ENCODE data around the gene SPC24.

The SPC24 gene

GRCh38 chr19:11191273-11191755 is 35.7 kb upstream of the SPC24 start:
- no peak for TF ChIP-seq POLR2AphosphoS5 (IDR thresholded peaks at IDR 0.05; ENCODE audit: low read depth, low read length)
- TF ChIP-seq SIN3A (IDR thresholded peaks at IDR 0.05; ENCODE audit: borderline replicate concordance, insufficient read depth, low read length) = no peak
- no peak for TF ChIP-seq REST (IDR thresholded peaks at IDR 0.05; ENCODE audit: insufficient read depth in 1 of 2, low read depth in 2 of 2, low read length in 2 of 2)
- no peak for TF ChIP-seq FOXP2 (optimal IDR thresholded peaks at IDR 0.05; ENCODE audit: borderline replicate concordance, extremely low read depth, extremely low read length, insufficient read depth)
- TF ChIP-seq TAF1 (IDR thresholded peaks at IDR 0.05; ENCODE audit: borderline replicate concordance, insufficient read depth, low read length) = no peak

- TF ChIP-seq REST (IDR thresholded peaks at IDR 0.05; ENCODE audit: insufficient read depth in 1 of 2, low read depth in 2 of 2, low read length in 2 of 2) = no peak
- TF ChIP-seq FOXP2 (optimal IDR thresholded peaks at IDR 0.05; ENCODE audit: borderline replicate concordance, extremely low read depth, extremely low read length, insufficient read depth) = no peak
- TF ChIP-seq TAF1 (IDR thresholded peaks at IDR 0.05; ENCODE audit: borderline replicate concordance, insufficient read depth, low read length) = no peak
These were observed 34.9 kb upstream of the SPC24 start for GRCh38 chr19:11190501-11190900.

- TF ChIP-seq REST (IDR thresholded peaks at IDR 0.05; ENCODE audit: insufficient read depth in 1 of 2, low read depth in 2 of 2, low read length in 2 of 2) (no peak), FOXP2 (optimal IDR thresholded peaks at IDR 0.05; ENCODE audit: borderline replicate concordance, extremely low read depth, extremely low read length, insufficient read depth) (no peak), SIN3A (IDR thresholded peaks at IDR 0.05; ENCODE audit: borderline replicate concordance, insufficient read depth, low read length) (no peak), POLR2AphosphoS5 (IDR thresholded peaks at IDR 0.05; ENCODE audit: low read depth, low read length) (no peak), TAF1 (IDR thresholded peaks at IDR 0.05; ENCODE audit: borderline replicate concordance, insufficient read depth, low read length) (no peak)
These were observed 31.9 kb upstream of the SPC24 start for GRCh38 chr19:11187441-11187840.

- TF ChIP-seq REST (IDR thresholded peaks at IDR 0.05; ENCODE audit: insufficient read depth in 1 of 2, low read depth in 2 of 2, low read length in 2 of 2) (no peak), SIN3A (IDR thresholded peaks at IDR 0.05; ENCODE audit: borderline replicate concordance, insufficient read depth, low read length) (no peak), POLR2AphosphoS5 (IDR thresholded peaks at IDR 0.05; ENCODE audit: low read depth, low read length) (no peak), FOXP2 (optimal IDR thresholded peaks at IDR 0.05; ENCODE audit: borderline replicate concordance, extremely low read depth, extremely low read length, insufficient read depth) (no peak), TAF1 (IDR thresholded peaks at IDR 0.05; ENCODE audit: borderline replicate concordance, insufficient read depth, low read length) (no peak)
These were observed 27.4 kb upstream of the SPC24 start for GRCh38 chr19:11182994-11183393.

- TF ChIP-seq TAF1 (IDR thresholded peaks at IDR 0.05; ENCODE audit: borderline replicate concordance, insufficient read depth, low read length) (no peak), SIN3A (IDR thresholded peaks at IDR 0.05; ENCODE audit: borderline replicate concordance, insufficient read depth, low read length) (no peak), FOXP2 (optimal IDR thresholded peaks at IDR 0.05; ENCODE audit: borderline replicate concordance, extremely low read depth, extremely low read length, insufficient read depth) (no peak), REST (IDR thresholded peaks at IDR 0.05; ENCODE audit: insufficient read depth in 1 of 2, low read depth in 2 of 2, low read length in 2 of 2) (no peak), POLR2AphosphoS5 (IDR thresholded peaks at IDR 0.05; ENCODE audit: low read depth, low read length) (no peak)
These were observed 25.9 kb upstream of the SPC24 start for GRCh38 chr19:11181488-11181887.
